HL-60 (cell line): ENCODE results near the gene RDX.
"Not testable (repeated sequence)": the region's sequence is repeated elsewhere in the genome, so short reads cannot be mapped to it uniquely, and the experiment has no call there.

Experiments
- DNase-seq, 2 experiments: peaks; one replicate each; pipeline ENCODE4 v3.0.0-alpha.2; 2010 to 2020; ENCODE audit warnings: low read depth in 1 of 2, low spot score in 1 of 2
- H3K27ac ChIP-seq: fragments of 250-450 bp; sonication (Bioruptor Pico); replicated peaks from 2 replicates; pipeline ENCODE4 v1.5.1; 2020; ENCODE audit warnings: mild to moderate bottlenecking, moderate library complexity
- H3K27me3 ChIP-seq: fragments of 250-450 bp; sonication (Bioruptor Pico); 2 replicates; pipeline ENCODE4 v1.5.1; 2021; ENCODE audit warnings: mild to moderate bottlenecking, moderate library complexity; ENCODE audit not compliant: insufficient read depth, poor library complexity, severe bottlenecking
- H3K4me3 ChIP-seq: replicated peaks from 2 replicates; pipeline ENCODE4 v1.5.1; 2011; ENCODE audit warnings: mild to moderate bottlenecking, control low read depth, low read length; ENCODE audit not compliant: insufficient read depth
- CTCF ChIP-seq: IDR thresholded peaks from one replicate; pipeline ENCODE4 v1.5.1; 2011; ENCODE audit warnings: low read length, control low read depth, inconsistent platforms; ENCODE audit not compliant: insufficient read depth
- GABPA ChIP-seq: IDR thresholded peaks from 2 replicates; pipeline ENCODE4 v1.6.1; 2012; ENCODE audit warnings: low read depth
- POLR2AphosphoS5 ChIP-seq: IDR thresholded peaks from 2 replicates; pipeline ENCODE4 v1.6.1; 2012; ENCODE audit warnings: low read depth
- REST ChIP-seq: IDR thresholded peaks from 2 replicates; pipeline ENCODE4 v1.6.1; 2012; ENCODE audit warnings: low read depth; ENCODE audit not compliant: insufficient replicate concordance
- SPI1 ChIP-seq: IDR thresholded peaks from 2 replicates; pipeline ENCODE4 v1.6.1; 2012; ENCODE audit warnings: low read depth, mild to moderate bottlenecking, borderline replicate concordance

RDX gene

GRCh38 chr11:110308071-110308470, 11.7 kb upstream of the RDX start:
- Histone ChIP-seq H3K4me3 (no peak overlapping the region), H3K27ac (no peak overlapping the region), H3K27me3 (no peaks in the 10 kb centered on the region)
- TF ChIP-seq REST (no peak), CTCF (no peak), GABPA (no peak), POLR2AphosphoS5 (no peak), SPI1 (no peak)
- DNase-seq = no peak

GRCh38 chr11:110306019-110306388, 9.6 kb upstream of the RDX start:
- H3K27ac ChIP-seq = not testable (repeated sequence)

GRCh38 chr11:110305169-110306018, 9.0 kb upstream of the RDX start:
- DNase-seq = no peak
- Histone ChIP-seq H3K27ac (no peak overlapping the region), H3K4me3 (no peak overlapping the region), H3K27me3 (no peaks in the 10 kb centered on the region)
- TF ChIP-seq GABPA (no peak), REST (no peak), POLR2AphosphoS5 (no peak), SPI1 (no peak)

More at GRCh38 chr11:110306019-110306388, 9.6 kb upstream of the RDX start:
- not testable (repeated sequence) for H3K27me3 ChIP-seq, H3K4me3 ChIP-seq, DNase-seq

GRCh38 chr11:110303414-110303826, 7.0 kb upstream of the RDX start:
- Histone ChIP-seq H3K4me3 (no peak overlapping the region), H3K27me3 (no peaks in the 10 kb centered on the region), H3K27ac (no peak overlapping the region)
- DNase-seq = no peak
- TF ChIP-seq GABPA = no peak
- no peak for TF ChIP-seq CTCF
- no peak for TF ChIP-seq POLR2AphosphoS5
- no peak for TF ChIP-seq REST
- no peak for TF ChIP-seq SPI1
